ENCODE measurements around the gene RASSF5.

GRCh38 chr1:206471415-206471801, 35.9 kb upstream of the RASSF5 start:
- TF ChIP-seq EZH2 (IDR thresholded peaks at IDR 0.05; ENCODE audit: borderline replicate concordance) = no peak
- TF ChIP-seq CTCF (IDR thresholded peaks at IDR 0.05; ENCODE audit: poor library complexity) = no peak

Measured in hepatocyte (in vitro differentiated cells).